C4-2B (cell line): ENCODE data around the gene THOC1.
A peak's percentile ranks its signal among the peaks of the same experiment; 100 is the strongest.

ENCODE experiments used
- H3K27ac ChIP-seq: fragments of 450-650 bp; 2 replicates; pipeline ENCODE4 v1.5.1; 2017
- ZFX ChIP-seq: fragments of 450-650 bp; IDR thresholded peaks from 2 replicates; pipeline ENCODE4 v1.6.1; 2017
- TF ChIP-seq, protein P1 (sequence below): fragments of 450-650 bp; conservative IDR thresholded peaks from 2 replicates; pipeline ENCODE4 v1.5.1; 2017; ENCODE audit warnings: mild to moderate bottlenecking

Gene THOC1

DNA sequence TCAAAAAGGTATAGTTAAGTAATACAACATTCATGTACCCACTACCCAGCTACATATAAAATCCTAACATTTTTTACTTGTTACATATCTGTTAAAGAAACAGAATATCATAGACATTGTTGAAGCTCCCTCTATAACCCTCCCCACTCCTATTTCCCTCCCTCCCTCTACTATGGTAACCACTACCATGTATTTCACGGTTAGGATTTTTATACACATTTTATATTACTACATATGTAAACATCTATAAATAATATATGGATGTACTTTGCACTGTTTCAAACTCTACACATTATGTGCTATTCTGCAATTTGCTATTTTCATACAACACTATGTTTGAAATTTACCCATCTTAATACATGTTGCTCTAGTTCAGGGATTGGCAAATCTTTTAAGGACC lies 36.3 kb downstream of the THOC1 start:
- TF ChIP-seq ZFX: no peak
- H3K27ac ChIP-seq: no peak overlapping the region

DNA sequence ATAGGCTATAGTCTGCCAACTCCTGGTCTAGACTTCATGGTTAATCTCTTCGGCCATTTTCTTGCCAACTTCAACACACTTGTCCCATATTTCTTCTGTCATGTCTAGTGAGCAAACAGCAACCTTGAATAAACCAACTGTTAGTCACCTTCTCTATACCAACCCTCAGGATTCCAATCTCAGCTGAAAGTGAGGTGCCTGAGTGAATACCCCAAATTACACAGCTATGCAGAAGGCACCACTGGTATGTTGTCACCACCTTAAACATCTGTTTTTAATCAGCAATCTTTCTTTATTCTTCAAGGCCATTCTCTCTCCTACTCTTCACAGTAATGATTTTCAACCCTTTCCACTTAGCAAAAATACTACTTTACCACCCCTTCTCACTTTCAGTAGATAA lies 39.3 kb downstream of the THOC1 start:
- no peak overlapping the region for H3K27ac ChIP-seq

DNA sequence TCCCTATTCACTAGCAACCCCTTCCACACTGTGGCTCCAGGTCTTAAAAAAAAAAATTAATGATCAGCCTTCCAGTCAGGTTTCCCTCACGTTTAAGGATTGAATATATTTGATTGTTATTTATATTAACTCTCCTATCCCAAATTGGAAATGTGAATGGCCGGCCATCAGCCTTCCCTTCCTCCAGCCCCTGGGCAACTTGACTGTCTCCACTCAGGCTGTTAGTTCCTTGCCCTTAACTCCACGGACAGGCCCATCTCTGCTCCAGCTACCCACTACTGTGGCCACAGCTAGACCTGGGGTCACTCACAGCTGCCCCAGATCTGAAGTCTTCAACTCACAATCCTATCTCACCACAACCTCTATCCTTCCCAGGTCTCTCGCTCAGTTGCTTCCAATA lies 39.9 kb downstream of the THOC1 start:
- no peak for TF ChIP-seq ZFX
- TF ChIP-seq, protein P1, sequence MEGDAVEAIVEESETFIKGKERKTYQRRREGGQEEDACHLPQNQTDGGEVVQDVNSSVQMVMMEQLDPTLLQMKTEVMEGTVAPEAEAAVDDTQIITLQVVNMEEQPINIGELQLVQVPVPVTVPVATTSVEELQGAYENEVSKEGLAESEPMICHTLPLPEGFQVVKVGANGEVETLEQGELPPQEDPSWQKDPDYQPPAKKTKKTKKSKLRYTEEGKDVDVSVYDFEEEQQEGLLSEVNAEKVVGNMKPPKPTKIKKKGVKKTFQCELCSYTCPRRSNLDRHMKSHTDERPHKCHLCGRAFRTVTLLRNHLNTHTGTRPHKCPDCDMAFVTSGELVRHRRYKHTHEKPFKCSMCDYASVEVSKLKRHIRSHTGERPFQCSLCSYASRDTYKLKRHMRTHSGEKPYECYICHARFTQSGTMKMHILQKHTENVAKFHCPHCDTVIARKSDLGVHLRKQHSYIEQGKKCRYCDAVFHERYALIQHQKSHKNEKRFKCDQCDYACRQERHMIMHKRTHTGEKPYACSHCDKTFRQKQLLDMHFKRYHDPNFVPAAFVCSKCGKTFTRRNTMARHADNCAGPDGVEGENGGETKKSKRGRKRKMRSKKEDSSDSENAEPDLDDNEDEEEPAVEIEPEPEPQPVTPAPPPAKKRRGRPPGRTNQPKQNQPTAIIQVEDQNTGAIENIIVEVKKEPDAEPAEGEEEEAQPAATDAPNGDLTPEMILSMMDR: no peak
- no peak overlapping the region for H3K27ac ChIP-seq

More for the DNA sequence above, 39.3 kb downstream of the THOC1 start:
- TF ChIP-seq ZFX: no peak
- TF ChIP-seq, protein P1: no peak

DNA sequence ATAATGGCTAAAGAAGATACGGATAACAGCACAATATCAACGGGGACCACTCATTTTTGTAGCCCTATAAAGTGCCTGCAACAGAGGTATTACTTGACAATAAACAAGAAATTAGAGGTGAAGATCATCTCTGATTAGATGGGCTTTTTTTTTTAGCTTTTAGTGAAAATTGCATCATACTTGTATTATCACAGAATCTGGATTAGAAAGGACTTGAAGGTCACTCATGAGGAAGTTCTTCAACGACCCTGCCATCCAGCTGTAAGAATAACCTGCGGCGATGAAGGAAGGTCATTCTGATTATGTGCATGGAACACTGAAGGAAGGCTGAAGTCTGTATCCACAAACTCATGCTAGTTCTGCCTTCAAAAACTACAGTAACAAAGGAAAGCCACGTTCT lies 40.5 kb downstream of the THOC1 start:
- TF ChIP-seq, protein P1: no peak
- TF ChIP-seq ZFX: no peak
- H3K27ac ChIP-seq: no peak overlapping the region

DNA sequence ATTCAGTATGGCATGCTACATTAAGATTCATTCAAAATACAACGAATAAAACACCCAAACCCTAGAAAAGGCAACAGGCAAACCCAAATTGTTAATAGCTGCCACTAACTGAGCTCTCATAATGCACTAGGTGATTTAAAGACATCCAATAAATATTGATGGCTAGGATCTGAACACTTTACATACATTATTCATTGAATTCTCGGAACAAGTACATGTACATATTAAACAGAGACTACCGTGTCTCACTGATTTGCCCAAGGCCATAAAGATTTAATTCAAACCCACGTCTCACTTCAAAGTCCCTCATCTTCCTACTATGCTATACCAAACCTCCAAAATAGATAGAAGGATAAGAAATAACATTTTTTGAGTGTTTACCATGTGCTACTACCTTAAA lies 42.1 kb downstream of the THOC1 start:
- TF ChIP-seq, protein P1: no peak
- no peak for TF ChIP-seq ZFX
- H3K27ac ChIP-seq: no peak overlapping the region

DNA sequence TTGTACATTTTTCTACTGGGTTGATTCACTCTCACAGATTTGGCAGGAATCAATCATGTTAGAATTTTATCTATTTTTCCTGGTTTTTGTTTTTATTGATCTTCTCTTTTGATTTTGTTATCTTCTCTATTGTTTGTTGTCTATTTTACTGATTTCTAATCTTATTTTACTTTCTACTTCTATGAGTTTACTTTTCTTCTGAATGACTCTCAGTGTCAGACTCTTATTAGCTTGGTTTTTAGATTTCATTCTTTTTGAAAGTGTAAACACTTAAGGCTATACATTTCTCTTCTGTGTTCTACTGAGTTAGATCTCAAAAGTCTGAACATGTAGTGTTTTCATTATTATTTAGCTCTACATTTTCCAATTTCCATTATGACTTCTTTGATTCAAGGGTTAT lies 47.1 kb downstream of the THOC1 start:
- no peak for TF ChIP-seq ZFX
- TF ChIP-seq, protein P1: no peak
- H3K27ac ChIP-seq: no peak overlapping the region

DNA sequence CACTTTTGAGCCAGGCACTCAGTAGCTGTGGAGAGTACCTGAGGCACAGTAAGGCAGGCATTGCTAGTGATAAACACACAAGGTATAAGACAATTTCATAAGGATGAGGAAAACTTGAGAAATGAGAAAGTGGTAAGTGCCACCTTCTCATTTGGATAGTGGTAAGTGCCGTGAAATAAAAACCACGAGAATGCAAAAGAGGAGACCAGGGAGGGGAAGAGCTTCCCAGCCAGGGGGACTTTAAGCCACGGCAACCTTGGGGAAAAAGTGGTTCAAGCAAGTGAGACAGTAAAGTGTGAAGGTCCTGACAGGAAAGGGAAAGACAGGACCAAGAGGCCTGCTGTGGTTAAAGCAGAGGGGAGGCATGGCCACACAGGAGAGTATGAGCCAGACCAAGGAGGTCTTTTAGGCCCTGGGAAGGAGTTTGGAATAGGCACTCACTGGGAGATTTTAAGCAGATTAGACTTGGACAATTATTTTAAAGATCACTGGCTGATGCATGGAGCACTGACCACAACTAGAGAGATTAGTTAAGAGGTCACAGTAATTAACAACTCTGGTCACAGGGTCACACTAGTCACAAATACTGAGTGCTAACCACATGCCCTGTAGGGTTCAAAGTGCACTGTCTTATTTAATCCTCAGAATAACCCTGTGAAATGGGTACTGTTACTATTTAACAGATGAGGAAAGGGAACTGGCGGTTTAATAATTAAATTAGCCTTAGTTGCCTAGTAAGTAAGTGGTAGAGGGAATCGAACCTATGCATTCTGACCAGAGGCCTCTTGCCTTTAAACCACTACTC lies 50.1 kb downstream of the THOC1 start:
- H3K27ac ChIP-seq: peak overlapping the region; percentile 34; the same call in 1 of the 2 replicates

More for the DNA sequence above, 50.1 kb downstream of the THOC1 start:
- TF ChIP-seq ZFX: no peak
- TF ChIP-seq, protein P1: no peak
